Renal cortex interstitium (tissue), 11 donors: Measurements from ENCODE around the gene ZBTB20. TPM values are rescaled to one million over a fixed set of nuclear protein-coding genes. Genes with fewer than 3 reads are reported as not detected.
A peak's percentile ranks its signal among the peaks of the same experiment; 100 is the strongest.

Experiments
- DNase-seq, 11 donors: peaks; one replicate each; pipeline ENCODE4 v3.0.0-alpha.2; 2013; ENCODE audit warnings: low read depth in 9 of 11, low spot score in 4 of 11; ENCODE audit errors: extremely low read depth in 1 of 11
- polyA plus RNA-seq, 3 donors: library from polyadenylated mRNA; unstranded; fragments of 120-200 nt; gene quantifications; one replicate each; pipeline ENCODE4 v1.2.1, GENCODE V29; 2013; ENCODE audit not compliant: insufficient read length in 3 of 3

The ZBTB20 gene
- polyA plus RNA-seq, 3 donors: 5.5 to 6.9 (median 6.6) TPM

DNA sequence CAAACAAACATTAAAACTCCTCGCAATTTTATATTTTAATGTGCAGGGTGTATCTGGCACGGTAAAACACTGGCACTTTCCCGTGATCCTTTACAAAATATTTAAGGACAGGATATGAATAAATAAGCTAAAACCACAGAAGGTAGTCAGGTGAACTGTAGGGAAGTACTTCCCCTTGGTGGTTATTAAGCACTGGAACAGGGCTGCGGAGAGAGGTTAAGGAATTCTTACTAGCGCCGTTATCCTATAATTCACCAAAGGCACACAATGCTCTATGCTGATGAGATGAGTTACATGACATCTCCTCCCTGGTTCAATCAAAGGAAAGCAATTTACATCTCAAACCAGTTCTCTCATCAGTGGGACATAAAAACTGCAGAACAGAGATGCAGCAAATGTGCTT is 289.8 kb downstream of the ZBTB20 start:
- DNase-seq: no peak

DNA sequence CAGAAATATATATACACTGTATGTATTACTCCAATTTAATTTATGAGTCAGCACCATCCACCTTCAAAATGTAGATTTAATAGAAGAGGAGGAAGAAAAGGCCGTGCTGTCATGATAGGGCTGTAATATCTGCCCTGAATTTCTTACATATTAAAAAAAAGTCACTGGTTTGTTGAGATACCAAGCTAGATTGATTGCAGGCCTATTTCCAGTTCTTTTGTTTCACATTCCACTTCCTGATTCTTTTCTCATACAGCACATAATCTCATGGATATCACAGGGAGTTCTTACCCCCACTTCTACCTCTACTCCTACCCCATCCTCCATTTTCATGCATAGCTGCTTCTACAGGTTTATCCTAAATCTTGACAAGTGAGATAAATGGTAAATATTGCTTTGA is 290.3 kb downstream of the ZBTB20 start:
- no peak for DNase-seq

GRCh38 chr3:114855839-114856238 is 291.2 kb downstream of the ZBTB20 start:
- no peak for DNase-seq

GRCh38 chr3:114852966-114853365 is 294.1 kb downstream of the ZBTB20 start:
- DNase-seq: no peak

GRCh38 chr3:114850898-114851297 is 296.2 kb downstream of the ZBTB20 start:
- no peak for DNase-seq

- no peak for DNase-seq
Observed at GRCh38 chr3:114848643-114849350, 298.3 kb downstream of the ZBTB20 start.

DNA sequence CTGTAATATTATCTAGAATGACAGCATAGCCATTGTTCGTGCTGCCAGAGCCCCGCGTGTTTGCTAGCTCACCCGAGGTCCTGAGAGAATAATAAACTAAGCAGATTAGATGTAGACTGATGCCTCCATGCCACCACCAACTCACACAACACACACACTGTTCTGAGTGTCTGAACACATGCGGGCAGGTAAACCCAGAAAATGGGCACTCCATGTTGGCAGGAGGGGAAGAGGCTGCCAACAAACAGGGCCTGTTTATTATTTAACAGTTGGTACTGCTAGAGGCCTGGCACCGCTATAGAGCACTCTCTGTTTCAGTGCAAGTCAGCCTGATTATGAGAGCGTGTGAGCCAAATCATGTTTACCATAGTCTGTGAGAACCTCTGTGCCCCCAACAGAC is 299.0 kb downstream of the ZBTB20 start:
- no peak for DNase-seq

GRCh38 chr3:114847564-114847963 is 299.5 kb downstream of the ZBTB20 start:
- no peak for DNase-seq

DNA sequence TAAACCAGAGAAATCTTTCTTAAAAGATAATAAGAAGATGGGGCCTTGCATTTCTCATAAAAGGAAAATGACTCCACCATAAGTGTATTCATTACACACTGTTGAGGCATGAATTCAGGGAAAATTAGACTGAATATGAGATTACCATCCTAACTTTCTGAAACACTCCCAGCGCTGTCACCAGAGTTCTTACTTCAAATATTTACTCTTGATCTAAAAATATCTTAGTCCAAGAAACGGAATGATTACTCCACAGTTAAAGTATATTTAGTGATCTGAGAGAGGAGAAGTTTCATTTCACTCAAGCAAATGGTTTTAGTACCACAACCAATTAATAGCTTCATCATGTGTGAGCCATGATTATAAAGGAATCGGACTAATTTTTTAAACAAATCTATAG is 300.3 kb downstream of the ZBTB20 start:
- no peak for DNase-seq

DNA sequence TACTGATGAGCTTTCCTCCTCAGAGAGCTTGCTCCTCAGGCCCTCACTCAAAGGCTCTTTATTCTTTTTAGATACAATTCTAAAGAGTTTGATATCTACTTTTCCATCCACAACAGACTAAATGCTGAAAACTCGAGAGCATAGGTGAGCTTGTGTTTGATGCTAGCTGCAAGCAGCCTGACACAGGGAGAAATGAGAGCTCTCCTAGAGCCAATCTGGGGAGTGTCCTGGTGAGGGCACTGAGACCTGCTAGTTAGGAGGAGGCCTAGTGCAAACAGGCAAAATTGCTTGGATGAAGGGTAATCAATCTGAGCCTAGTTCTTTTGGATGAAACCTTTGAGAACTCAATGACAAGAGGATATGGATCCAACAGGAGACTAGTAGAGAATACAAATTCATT is 300.8 kb downstream of the ZBTB20 start:
- no peak for DNase-seq

- no peak for DNase-seq
Observed at GRCh38 chr3:114841515-114841914, 305.6 kb downstream of the ZBTB20 start.

- DNase-seq: no peak
Observed at GRCh38 chr3:114839476-114839875, 307.6 kb downstream of the ZBTB20 start.

DNA sequence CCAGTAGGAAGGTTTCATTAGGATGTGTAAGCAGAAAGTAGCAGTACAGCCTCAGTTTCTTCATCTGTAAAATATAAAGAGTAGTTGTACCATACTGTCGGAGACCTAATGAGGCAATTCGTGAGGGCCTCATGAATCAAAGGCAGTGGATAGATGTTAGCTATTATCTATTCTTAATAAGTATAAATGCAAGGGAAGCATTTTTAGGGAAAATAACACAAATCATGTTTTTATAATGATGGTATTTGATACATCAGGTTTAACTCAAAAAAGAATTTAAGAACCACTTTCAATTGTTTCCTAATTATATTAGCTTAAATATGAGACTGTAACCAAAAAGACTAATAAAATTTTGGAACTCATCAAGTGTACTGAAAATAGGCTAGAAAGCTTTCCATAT is 309.1 kb downstream of the ZBTB20 start:
- no peak for DNase-seq

GRCh38 chr3:114834175-114834940 is 312.7 kb downstream of the ZBTB20 start:
- no peak for DNase-seq

GRCh38 chr3:114831861-114832260 is 315.2 kb downstream of the ZBTB20 start:
- DNase-seq: no peak

DNA sequence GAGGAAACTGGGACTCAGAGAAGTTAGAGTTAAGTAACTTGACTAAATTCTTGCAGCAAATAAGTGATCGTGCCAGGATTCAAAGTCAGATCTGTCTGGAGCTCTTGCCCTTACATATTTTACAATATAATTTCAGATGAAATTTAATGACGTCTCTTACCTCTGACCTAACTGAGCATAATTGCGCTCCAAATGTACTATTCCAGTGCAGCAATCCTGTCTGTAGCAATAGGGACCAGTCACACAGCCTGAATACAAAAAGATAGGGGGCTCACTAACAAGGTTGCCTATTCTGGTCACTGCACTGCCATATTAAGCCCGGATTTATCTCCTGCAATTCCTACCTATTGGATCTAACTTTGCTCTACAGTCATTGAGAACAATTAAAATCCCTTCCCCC is 316.4 kb downstream of the ZBTB20 start:
- DNase-seq: no peak

DNA sequence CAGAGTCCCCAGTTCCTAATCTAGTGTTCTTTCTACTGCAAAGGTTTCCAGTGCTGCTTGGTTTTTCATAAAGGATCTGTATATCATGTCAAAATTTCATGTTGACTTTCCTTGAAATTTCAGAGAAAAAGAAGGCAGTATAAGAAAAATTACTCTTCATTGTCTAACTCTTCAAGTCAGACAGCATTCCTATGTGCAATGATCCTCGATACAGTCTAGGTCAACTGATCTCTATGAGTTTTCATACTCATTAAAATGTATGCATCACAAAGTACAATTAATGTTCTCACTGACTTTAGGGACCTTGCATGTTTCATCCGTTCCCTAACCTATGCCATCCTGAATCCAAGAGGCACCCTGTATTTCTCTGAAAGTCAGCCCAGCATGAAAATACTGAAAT is 317.3 kb downstream of the ZBTB20 start:
- DNase-seq: peak in 4 of 11 donors; percentile 3 to 46 (median 14)

GRCh38 chr3:114827495-114827894 is 319.6 kb downstream of the ZBTB20 start:
- DNase-seq: peak in 3 of 11 donors; percentile 22 to 41 (median 23)

DNA sequence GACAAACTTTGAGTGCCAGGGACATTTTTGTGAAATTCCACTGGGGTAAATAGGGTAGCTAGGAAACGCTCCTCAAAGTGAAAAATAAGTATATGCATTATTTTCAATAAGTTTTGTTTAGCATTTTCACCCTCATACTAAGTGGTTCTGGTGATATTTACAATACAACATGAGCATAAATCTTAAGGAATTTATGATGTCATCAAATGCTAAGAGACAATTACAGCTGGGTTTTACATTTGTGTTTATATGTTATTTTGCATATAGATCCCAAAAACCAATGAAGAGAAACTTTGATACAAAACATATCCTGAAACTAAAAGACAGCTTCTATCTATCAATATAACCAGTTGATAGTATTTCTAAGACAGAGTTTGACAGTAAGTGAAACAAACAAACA is 323.1 kb downstream of the ZBTB20 start:
- DNase-seq: no peak

DNA sequence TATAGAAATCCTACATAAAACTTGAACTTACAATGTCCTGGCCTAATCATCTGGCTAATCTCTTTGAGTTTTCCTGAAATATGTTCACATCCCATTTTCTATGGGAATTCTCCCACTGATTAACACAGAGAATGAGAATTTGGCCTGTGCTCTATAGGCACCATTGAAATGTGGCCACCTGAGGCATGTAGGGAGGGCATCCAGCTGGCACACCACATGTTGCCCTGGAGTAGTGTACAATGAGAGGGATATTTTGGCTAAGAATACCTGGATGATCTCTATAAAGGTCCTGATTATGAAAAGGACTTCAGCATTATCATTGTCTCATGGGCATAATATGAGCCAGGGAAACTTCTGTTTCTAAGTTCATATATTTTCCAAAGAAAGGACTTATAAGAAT is 324.0 kb downstream of the ZBTB20 start:
- no peak for DNase-seq

DNA sequence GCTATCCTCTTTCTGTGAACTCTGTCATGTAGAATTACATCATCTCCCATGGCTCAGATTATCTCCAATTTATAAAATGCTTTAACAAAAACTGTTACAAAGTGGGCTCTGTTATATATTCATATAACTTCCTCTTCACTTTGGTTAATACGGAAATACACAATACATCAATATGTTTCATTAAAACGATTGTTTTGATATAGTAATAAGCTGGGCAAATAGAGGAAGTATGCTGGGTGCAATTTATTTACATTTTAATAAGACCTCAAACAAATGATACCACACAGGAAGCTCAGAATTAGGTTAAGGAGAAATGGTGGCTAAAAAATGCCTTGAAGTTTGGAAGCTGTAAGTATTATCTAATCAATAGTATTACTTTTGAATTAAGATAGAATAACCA is 331.0 kb downstream of the ZBTB20 start:
- no peak for DNase-seq
